ENCODE data around the gene FAM171A2.
A peak's percentile ranks its signal among the peaks of the same experiment; 100 is the strongest.

Gene FAM171A2

DNA sequence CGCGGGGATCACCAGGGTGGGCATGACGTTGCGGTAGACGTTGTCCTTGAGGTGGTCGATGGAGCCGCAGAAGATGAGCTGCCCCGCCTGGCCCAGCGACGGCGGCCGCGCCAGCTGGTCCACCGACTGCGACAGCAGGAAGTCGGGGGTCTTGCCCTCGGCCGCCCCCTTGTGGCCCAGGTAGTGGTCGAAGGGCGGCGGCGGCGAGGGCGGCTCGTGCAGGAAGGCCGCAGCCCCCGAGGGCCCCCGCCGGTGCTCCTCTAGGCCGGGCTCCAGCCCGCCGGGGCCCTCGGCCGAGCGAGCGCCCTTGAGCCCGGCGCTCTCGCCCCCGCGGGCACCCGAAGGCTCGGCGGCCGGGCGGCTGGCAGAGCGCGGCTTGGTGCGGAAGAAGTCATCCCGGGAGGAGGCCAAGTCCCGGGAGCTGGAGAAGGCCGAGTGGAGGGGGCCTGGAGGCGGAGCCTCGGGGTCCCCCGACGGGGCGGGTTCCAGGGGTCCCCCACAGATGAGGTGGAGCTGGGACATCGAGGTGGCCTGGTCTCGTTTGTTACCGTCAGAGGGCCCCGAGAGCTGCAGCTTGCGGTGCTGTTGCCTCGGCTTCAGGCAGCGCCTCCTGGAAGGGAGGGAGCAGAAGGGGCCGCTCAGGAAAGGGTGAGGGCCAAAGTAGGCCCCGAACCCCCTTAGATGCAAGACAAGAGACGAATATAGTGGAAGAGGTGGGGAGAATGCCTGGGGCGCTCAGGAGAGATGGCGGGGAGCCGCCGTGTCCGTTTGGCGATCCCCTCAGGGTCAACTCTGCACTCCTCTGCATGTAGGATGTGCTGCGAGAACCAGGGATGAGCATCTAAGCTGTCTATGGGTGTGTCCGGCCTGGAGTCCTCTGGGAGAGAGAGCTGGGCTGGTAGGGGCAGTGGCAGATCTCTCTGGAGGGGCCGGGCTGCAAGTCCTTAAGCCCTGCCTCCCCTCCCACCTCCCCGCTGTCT, 8.8 kb downstream of the FAM171A2 start:
- TF ChIP-seq, protein P1, sequence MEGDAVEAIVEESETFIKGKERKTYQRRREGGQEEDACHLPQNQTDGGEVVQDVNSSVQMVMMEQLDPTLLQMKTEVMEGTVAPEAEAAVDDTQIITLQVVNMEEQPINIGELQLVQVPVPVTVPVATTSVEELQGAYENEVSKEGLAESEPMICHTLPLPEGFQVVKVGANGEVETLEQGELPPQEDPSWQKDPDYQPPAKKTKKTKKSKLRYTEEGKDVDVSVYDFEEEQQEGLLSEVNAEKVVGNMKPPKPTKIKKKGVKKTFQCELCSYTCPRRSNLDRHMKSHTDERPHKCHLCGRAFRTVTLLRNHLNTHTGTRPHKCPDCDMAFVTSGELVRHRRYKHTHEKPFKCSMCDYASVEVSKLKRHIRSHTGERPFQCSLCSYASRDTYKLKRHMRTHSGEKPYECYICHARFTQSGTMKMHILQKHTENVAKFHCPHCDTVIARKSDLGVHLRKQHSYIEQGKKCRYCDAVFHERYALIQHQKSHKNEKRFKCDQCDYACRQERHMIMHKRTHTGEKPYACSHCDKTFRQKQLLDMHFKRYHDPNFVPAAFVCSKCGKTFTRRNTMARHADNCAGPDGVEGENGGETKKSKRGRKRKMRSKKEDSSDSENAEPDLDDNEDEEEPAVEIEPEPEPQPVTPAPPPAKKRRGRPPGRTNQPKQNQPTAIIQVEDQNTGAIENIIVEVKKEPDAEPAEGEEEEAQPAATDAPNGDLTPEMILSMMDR (IDR thresholded peaks at IDR 0.05; ENCODE audit: unreplicated experiment in 3 of 3) = peak; percentile 56 to 61 (median 60)
- Mint-ChIP-seq H3K4me3 (peak overlapping the region in 2 of 3 experiments; percentile 37 to 38), H3K27me3 (ENCODE audit: low read depth) (peaks cover 2% of the 10 kb centered on the region), H3K4me1 (peaks cover 38% of the 10 kb centered on the region), H3K36me3 (ENCODE audit: low read depth) (peaks cover 28% of the 10 kb centered on the region), H3K9me3 (no peaks in the 10 kb centered on the region), H3K27ac (peak overlapping the region in 1 of 3 experiments; percentile 61)

DNA sequence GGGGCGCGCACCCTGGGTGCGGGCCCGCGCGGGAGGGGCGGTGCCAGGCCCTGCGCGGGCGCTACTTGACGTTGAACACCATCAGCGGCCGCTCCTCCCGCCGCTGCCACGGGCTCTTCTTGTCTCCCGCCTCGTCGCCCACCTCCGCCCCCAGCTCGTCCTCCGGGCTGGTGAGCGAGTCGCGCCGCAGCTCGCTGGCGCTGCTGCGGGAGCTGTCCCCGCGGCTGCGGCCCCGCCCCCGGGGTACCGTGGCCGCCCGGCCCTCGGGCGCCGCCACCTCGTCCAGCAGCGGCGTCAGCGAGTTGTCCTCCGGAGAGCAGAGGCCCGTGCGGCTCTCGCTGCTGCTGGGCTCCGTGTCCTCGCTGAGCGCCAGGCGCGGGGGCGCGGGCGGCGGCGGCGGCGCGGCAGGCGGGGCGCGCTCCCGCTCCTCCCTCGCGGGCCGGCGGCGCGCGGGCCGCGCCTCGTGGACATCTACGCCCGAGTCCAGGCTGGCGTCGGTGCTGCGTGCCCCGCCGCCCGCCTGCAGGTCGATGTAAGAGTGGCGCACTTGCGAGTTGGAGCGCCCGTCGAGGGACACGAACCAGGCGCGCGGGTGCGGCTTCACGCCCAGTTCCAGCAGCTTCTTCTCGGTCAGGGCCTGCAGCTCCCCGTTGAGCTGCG, 9.9 kb downstream of the FAM171A2 start:
- H3K9me3 Mint-ChIP-seq = no peaks in the 10 kb centered on the region
- H3K36me3 Mint-ChIP-seq (ENCODE audit: low read depth) = peaks cover 22% of the 10 kb centered on the region
- no peaks in the 10 kb centered on the region for H3K27me3 Mint-ChIP-seq (ENCODE audit: low read depth)
- peaks cover 28% of the 10 kb centered on the region for H3K4me1 Mint-ChIP-seq
- no peak overlapping the region for H3K27ac Mint-ChIP-seq
- TF ChIP-seq, protein P1 (IDR thresholded peaks at IDR 0.05; ENCODE audit: unreplicated experiment in 3 of 3) = no peak
- H3K4me3 Mint-ChIP-seq = peak overlapping the region in 1 of 3 experiments; percentile 55

DNA sequence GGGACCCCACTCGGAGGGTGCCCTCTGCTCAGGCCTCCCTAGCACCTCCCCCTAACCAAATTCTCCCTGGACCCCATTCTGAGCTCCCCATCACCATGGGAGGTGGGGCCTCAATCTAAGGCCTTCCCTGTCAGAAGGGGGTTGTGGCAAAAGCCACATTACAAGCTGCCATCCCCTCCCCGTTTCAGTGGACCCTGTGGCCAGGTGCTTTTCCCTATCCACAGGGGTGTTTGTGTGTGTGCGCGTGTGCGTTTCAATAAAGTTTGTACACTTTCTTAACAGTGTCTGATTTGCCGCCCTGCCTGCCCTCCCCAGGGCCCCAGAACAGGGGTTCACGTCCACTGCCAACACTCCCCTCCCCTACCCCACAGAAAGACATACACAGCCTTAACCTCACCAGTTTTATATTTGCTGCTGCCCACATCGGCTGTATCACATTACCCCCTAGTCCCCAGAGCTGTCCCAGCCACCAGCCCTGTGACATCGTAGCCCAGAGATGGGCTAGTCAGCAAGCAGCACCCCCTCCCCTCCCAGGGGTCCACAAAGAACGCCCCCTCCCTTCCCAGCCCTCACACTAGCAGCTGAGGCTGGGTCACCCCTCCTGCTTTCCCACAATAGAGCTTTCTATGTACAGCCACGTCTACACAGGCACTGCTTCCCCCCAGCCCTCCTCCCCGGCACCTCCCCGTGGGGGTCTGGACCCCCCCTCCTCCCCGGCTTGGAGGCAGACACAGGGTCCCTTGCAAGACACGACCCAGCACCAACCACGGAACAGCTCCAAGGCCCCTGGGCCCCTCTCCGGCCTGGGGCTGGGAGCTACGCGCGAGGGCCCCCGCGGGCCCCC, 10.6 kb downstream of the FAM171A2 start:
- peak overlapping the region; percentile 23 to 51 (median 47) for H3K27ac Mint-ChIP-seq
- H3K9me3 Mint-ChIP-seq = no peaks in the 10 kb centered on the region
- peak overlapping the region; percentile 48 to 74 (median 58) for H3K4me3 Mint-ChIP-seq
- H3K27me3 Mint-ChIP-seq (ENCODE audit: low read depth) = no peaks in the 10 kb centered on the region
- TF ChIP-seq, protein P1 (IDR thresholded peaks at IDR 0.05; ENCODE audit: unreplicated experiment in 3 of 3) = no peak
- peaks cover 19% of the 10 kb centered on the region for H3K36me3 Mint-ChIP-seq (ENCODE audit: low read depth)
- peaks cover 22% of the 10 kb centered on the region for H3K4me1 Mint-ChIP-seq

DNA sequence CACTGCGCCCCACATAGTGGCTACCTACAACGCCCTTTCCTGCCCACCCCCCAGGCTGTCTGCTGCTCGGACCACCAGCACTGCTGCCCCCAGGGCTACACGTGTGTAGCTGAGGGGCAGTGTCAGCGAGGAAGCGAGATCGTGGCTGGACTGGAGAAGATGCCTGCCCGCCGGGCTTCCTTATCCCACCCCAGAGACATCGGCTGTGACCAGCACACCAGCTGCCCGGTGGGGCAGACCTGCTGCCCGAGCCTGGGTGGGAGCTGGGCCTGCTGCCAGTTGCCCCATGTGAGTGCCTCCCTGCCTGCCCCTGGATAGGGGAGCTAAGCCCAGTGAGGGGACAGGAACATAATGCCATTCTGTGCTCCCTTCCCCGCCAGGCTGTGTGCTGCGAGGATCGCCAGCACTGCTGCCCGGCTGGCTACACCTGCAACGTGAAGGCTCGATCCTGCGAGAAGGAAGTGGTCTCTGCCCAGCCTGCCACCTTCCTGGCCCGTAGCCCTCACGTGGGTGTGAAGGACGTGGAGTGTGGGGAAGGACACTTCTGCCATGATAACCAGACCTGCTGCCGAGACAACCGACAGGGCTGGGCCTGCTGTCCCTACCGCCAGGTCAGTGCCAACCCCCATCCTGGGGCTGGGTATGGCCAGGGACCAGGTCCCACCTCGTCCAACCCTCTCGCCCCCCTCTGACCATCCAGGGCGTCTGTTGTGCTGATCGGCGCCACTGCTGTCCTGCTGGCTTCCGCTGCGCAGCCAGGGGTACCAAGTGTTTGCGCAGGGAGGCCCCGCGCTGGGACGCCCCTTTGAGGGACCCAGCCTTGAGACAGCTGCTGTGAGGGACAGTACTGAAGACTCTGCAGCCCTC, 11.5 kb downstream of the FAM171A2 start:
- TF ChIP-seq, protein P1 (IDR thresholded peaks at IDR 0.05; ENCODE audit: unreplicated experiment in 3 of 3) = no peak

DNA sequence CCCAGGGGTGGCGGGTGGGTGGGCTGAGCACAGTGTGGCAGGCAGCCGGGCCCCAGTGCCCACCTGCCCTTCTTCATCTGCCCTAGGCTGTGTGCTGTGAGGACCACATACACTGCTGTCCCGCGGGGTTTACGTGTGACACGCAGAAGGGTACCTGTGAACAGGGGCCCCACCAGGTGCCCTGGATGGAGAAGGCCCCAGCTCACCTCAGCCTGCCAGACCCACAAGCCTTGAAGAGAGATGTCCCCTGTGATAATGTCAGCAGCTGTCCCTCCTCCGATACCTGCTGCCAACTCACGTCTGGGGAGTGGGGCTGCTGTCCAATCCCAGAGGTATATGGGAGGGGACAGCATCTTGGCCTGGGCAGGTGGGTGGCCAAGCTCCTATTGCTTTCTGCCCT, 12.2 kb downstream of the FAM171A2 start:
- H3K4me1 Mint-ChIP-seq = peaks cover 13% of the 10 kb centered on the region
- no peak overlapping the region for H3K27ac Mint-ChIP-seq
- H3K4me3 Mint-ChIP-seq = no peak overlapping the region
- peaks cover 12% of the 10 kb centered on the region for H3K36me3 Mint-ChIP-seq (ENCODE audit: low read depth)
- no peaks in the 10 kb centered on the region for H3K27me3 Mint-ChIP-seq (ENCODE audit: low read depth)
- H3K9me3 Mint-ChIP-seq = no peaks in the 10 kb centered on the region
- TF ChIP-seq, protein P1 (IDR thresholded peaks at IDR 0.05; ENCODE audit: unreplicated experiment in 3 of 3) = no peak

More for the DNA sequence above, 11.5 kb downstream of the FAM171A2 start:
- Mint-ChIP-seq H3K36me3 (ENCODE audit: low read depth) (peaks cover 16% of the 10 kb centered on the region), H3K4me1 (peaks cover 18% of the 10 kb centered on the region), H3K27me3 (ENCODE audit: low read depth) (no peaks in the 10 kb centered on the region), H3K9me3 (no peaks in the 10 kb centered on the region), H3K4me3 (no peak overlapping the region), H3K27ac (no peak overlapping the region)
